HG03095 (cell line): Measurements from ENCODE around the gene NPLOC4.
"Not testable (repeated sequence)": the region's sequence is repeated elsewhere in the genome, so short reads cannot be mapped to it uniquely, and the experiment has no call there.

Source experiments
- ATAC-seq: cut with Tn5 transposase; IDR thresholded peaks from one replicate; pipeline ENCODE4 v1.9.1; 2021; ENCODE audit warnings: moderate library complexity; ENCODE audit not compliant: unreplicated experiment

NPLOC4 gene

GRCh38 chr17:81589612-81590011, 47.3 kb downstream of the NPLOC4 start:
- no peak for ATAC-seq

GRCh38 chr17:81586096-81586495, 50.8 kb downstream of the NPLOC4 start:
- ATAC-seq: no peak

DNA sequence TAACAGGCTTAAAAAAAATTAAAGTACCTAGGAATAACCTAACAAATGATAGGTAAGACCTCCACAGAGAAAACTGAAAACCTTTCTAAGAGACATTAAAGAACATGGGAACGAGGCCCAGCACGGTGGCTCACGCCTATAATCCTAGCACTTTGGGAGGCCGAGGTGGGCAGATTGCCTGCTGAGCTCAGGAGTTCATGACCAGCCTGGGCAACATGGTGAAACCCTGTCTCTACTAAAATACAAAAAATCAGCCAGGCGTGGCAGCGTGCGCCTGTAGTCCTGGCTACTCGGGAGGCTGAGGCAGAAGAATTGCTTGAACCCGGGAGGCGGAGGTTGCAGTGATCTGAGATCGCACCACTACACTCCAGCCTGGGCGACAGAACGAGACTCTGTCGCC, 52.1 kb downstream of the NPLOC4 start:
- ATAC-seq: not testable (repeated sequence)

DNA sequence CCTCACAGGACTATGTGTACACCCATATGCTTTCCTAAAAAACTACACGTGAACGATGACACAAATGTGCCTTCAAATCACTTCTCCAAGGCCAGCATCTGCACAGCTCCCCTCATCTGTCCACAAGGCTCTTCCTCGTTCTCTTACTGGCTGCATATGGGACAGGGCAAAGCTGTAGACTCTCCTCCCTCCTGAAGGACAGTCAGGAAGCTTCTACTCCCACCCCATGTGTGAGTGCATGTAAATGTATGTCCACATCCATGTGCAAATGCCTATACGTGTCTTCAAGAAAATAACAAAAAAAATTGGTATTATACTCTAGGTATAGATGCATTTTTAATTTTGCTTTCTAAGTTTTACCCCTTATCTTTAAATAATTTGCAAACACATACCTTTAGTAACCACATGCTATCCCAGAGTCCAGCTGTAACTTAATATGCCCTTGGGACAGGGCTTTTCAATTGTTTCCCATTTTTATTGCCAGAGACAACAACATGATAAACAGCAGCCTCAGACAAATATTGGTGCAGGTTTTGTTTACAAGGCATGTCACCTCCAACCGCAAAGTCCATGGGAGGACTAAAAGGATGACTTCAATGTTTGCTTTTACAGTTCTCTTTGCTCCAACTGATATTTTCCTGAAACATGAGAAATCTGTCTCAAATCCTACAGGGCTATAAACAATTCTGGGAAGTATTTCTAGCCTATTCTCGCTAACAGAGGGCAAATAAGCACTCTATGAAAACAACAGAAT, 53.1 kb downstream of the NPLOC4 start:
- ATAC-seq: no peak

- ATAC-seq: no peak
These were observed 54.2 kb downstream of the NPLOC4 start for GRCh38 chr17:81582749-81583148.

GRCh38 chr17:81582341-81582740, 54.6 kb downstream of the NPLOC4 start:
- ATAC-seq: no peak

- ATAC-seq: no peak
These were observed 55.2 kb downstream of the NPLOC4 start for GRCh38 chr17:81581758-81582157.

DNA sequence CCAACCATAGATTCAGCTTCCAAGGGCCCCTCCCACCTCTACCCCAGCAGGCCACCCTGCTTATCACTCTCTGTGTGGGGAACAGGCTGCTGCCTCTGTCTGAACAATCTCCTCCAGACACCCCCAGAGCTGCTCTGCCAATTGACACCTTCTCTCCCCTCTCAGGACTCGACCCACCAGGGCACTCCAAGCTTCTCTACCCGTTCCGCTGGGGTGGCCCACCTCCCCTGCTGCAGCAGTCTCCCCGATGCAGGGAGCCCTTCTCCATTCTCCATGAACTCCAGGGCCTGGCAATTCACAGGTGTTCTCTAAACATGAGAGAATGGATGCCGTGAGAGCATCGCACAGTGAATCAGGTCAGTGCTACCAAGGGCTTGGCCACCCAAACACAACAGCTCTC, 56.4 kb downstream of the NPLOC4 start:
- no peak for ATAC-seq

DNA sequence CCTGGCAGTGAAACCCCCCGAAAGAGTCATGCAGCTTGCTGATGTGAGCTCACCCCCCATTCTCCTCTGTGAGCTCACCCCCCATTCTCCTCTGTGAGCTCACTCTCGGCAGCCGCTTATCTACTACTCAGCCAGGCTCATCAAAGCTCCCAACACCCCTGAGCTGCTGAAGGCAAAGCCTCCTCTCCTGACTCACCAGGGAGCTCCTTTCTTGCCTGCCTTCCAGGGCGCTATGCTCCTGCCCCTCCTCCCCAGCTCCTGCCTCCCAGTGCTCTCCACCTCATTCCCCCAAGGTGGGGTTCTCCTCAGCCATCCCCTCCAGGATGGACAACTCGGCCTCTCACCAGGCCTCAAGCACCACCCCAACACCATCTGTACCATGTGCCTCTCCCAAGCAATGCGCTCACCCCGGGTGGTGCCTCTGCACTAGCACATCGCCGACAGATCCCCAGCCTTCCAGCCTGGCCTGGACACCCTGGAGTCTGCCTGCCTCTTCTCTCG, 57.0 kb downstream of the NPLOC4 start:
- no peak for ATAC-seq

- ATAC-seq: no peak
These were observed 57.6 kb downstream of the NPLOC4 start for GRCh38 chr17:81579298-81579697.

- no peak for ATAC-seq
These were observed 58.2 kb downstream of the NPLOC4 start for GRCh38 chr17:81578561-81579225.

DNA sequence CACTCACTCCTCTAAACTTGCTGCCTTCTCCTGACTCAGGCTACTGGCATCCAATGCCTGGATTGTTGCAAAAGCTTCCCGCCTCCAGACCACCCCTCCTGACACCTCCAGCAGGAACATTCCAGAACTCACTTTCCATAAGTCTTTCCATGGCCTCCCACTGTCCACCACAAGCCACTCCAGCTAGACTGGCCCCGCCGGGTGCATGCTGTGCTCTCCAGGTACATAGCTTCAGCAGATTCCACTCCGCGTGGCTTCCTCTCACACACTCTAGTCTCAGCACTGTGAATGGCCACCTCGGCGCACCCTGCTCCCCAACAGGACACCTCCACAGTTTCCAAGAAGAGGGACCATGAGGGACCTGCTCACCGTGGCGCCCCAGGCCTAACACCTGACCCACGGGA, 58.9 kb downstream of the NPLOC4 start:
- no peak for ATAC-seq

- ATAC-seq: no peak
These were observed 59.5 kb downstream of the NPLOC4 start for GRCh38 chr17:81577278-81578000.

GRCh38 chr17:81576621-81577277, 60.2 kb downstream of the NPLOC4 start:
- ATAC-seq: no peak

DNA sequence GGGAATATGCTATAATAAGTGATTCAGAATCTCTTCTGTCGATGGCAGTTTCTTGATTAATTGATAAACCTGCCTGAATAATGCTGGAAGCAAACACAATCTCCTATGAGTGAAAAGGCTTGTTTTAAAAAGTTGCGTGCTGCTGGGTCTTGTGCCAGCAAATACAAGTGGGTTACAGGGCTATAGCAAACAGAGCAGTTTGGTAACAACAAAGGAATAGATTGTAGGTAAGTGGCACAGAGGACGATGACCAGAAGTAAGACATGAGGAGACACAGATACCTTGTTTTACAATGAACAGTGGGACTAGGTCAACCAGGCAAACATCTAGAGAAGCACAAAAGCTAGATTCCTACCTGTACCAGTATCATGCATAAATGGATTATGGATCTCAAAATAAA, 61.1 kb downstream of the NPLOC4 start:
- ATAC-seq: no peak

DNA sequence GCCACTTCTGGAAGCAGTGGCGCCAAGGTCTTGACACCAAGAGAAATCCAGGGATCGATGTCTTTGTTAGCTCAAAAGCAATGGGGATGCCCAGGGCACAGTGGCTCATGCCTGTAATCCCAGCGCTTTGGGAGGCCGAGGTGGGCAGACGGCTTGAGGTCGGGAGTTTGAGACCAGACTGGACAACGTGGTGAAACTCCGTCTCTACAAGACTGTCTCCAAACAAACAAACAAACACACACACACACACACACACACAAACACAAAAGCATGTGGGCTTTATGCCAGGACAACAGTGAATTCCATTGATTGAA, 62.3 kb downstream of the NPLOC4 start:
- no peak for ATAC-seq

GRCh38 chr17:81573794-81574642, 62.9 kb downstream of the NPLOC4 start:
- no peak for ATAC-seq

DNA sequence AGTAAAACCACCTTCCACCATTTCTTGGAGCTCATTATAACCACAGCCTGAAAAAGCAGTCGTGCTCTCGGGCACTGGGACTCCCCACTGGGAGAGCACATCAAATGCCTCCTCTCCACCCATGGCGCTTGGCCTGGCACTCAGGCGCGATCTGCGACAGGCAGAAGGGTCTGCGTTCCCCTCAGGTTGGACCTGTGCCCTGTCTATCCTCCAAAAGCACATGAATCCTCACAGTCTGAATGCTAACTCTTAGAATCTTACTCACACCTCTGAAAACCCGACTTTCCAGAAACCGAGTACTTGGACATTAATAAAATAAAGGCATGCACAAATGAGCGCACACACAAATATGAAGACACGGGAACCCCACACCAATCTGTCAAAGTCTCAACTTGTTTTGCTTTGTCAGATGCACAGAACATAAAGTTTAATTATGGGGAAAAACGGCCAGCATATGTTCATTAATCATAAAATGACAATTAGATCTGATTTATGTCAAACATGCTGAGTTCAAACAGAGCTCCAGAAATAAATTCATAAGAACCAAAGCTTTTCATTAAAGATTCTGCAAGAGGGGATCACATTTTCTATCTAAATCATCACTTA, 64.2 kb downstream of the NPLOC4 start:
- no peak for ATAC-seq

DNA sequence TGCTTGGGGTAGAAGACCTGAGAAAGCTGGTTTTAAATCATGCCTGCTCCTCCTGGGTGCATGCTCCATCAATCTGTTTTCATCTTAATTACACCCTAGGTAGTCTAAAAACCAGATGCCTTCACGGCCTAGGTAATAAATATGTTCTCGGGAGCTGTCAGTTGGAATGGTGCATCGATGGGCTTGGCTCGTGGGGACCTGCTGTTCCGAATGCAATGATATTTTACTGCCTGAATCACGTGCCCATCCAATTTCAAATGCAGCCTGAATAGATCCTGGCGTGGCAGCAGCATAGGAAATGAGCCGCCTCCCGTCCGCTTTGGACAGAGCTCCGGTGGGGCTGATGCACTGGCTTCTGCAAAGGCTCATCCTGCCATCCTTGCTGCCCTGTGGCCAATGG, 65.9 kb downstream of the NPLOC4 start:
- no peak for ATAC-seq

DNA sequence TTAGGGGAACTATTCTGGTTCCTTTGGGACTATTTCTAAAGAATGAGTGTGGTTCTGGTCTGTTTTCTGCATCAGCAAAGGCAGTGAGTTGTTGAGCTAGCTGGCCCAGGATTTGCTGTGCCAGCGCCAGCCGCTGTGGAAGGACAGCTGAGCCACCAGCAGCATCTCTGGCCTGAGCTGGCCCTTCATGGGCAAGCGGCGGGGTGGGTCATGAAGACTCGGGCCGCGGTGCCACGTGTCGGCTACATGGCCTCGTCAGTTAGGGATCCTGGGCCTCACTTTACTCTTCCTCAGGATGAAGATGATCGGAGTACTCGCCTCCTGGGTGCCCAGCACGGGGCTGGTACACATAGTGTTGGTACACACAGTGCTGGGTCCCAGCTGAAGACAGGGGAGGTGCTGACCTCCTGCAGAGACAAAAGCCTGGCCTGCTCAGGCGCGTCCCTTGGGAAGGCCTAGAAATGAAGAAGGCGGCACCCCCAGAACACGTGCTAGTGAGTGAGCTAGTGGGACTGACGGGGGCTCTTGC, 66.9 kb downstream of the NPLOC4 start:
- no peak for ATAC-seq
